Measurements from ENCODE around the gene LCE2D. TPM values are rescaled to one million over a fixed set of nuclear protein-coding genes. Genes with fewer than 3 reads are reported as not detected.
"Not testable (repeated sequence)": the region's sequence is repeated elsewhere in the genome, so short reads cannot be mapped to it uniquely, and the experiment has no call there.

The LCE2D gene
- total RNA-seq, 4 donors from 2014 or later = not detected

- no peak overlapping the region for H3K27ac ChIP-seq
- no peaks in the 10 kb centered on the region for H3K4me1 ChIP-seq
- TF ChIP-seq POLR2A (IDR thresholded peaks at IDR 0.05) = no peak
- no peak for TF ChIP-seq CTCF (IDR thresholded peaks at IDR 0.05 in 4 of 5, conservative IDR thresholded peaks at IDR 0.05 in 1 of 5)
- ATAC-seq (no peak), DNase-seq (no peak)
- intact Hi-C loops (cut with DNase I; ENCODE audit: low total_unique reads) (no loop called here), in situ Hi-C loops (cut with MboI; ENCODE audit: low sequenced_read_pairs in 4 of 4) (no loop called here)
- no peaks in the 10 kb centered on the region for H3K27me3 ChIP-seq
- H3K9me3 ChIP-seq = no peaks in the 10 kb centered on the region
- no peaks in the 10 kb centered on the region for H3K36me3 ChIP-seq
- no peak overlapping the region for H3K4me3 ChIP-seq
Measured at GRCh38 chr1:152681616-152682015, 18.4 kb downstream of the LCE2D start.

GRCh38 chr1:152683846-152684245 lies 20.7 kb downstream of the LCE2D start:
- Histone ChIP-seq H3K4me3 (no peak overlapping the region), H3K27me3 (no peaks in the 10 kb centered on the region), H3K36me3 (no peaks in the 10 kb centered on the region), H3K27ac (no peak overlapping the region), H3K4me1 (no peaks in the 10 kb centered on the region), H3K9me3 (no peaks in the 10 kb centered on the region)
- intact Hi-C loops (cut with DNase I; ENCODE audit: low total_unique reads) = no loop called here
- TF ChIP-seq POLR2A (IDR thresholded peaks at IDR 0.05) (no peak), CTCF (IDR thresholded peaks at IDR 0.05 in 4 of 5, conservative IDR thresholded peaks at IDR 0.05 in 1 of 5) (no peak)
- DNase-seq (no peak), ATAC-seq (no peak)
- in situ Hi-C loops (cut with MboI; ENCODE audit: low sequenced_read_pairs in 4 of 4) = no loop called here

GRCh38 chr1:152685823-152686222 lies 22.6 kb downstream of the LCE2D start, which contains the start of gene LCE2B:
TSS of gene LCE2B (plus strand) at chr1:152686123. CDS start at chr1:152686844, 721 bp downstream.
- intact Hi-C loops (cut with DNase I; ENCODE audit: low total_unique reads); H3K4me1 ChIP-seq; in situ Hi-C loops (cut with MboI; ENCODE audit: low sequenced_read_pairs in 4 of 4); ATAC-seq; H3K4me3 ChIP-seq; H3K36me3 ChIP-seq; H3K27ac ChIP-seq; H3K27me3 ChIP-seq; H3K9me3 ChIP-seq; DNase-seq: not testable (repeated sequence)

- H3K4me1 ChIP-seq = no peaks in the 10 kb centered on the region
- no peaks in the 10 kb centered on the region for H3K9me3 ChIP-seq
- TF ChIP-seq POLR2A (IDR thresholded peaks at IDR 0.05) = no peak
- no peak for TF ChIP-seq CTCF (IDR thresholded peaks at IDR 0.05 in 4 of 5, conservative IDR thresholded peaks at IDR 0.05 in 1 of 5)
- no peak within 1 kb of the TSS for H3K4me3 ChIP-seq
- H3K27ac ChIP-seq = no peak within 1 kb of the TSS
- ATAC-seq (no peak), DNase-seq (no peak)
- intact Hi-C loops (cut with DNase I; ENCODE audit: low total_unique reads) = no loop called here
- no peaks in the 10 kb centered on the region for H3K27me3 ChIP-seq
- in situ Hi-C loops (cut with MboI; ENCODE audit: low sequenced_read_pairs in 4 of 4) = no loop called here
- no peaks in the 10 kb centered on the region for H3K36me3 ChIP-seq
Measured at GRCh38 chr1:152697701-152698600, 34.8 kb downstream of the LCE2D start, which contains the start of gene LCE2A. TSS of gene LCE2A (plus strand) at chr1:152698345. CDS start at chr1:152698902, 557 bp downstream.

- no peak overlapping the region for H3K27ac ChIP-seq
- no peak for DNase-seq
- in situ Hi-C loops (cut with MboI; ENCODE audit: low sequenced_read_pairs in 4 of 4) (no loop called here), intact Hi-C loops (cut with DNase I; ENCODE audit: low total_unique reads) (no loop called here)
- H3K27me3 ChIP-seq = no peaks in the 10 kb centered on the region
- H3K4me3 ChIP-seq = no peak overlapping the region
- H3K4me1 ChIP-seq = no peaks in the 10 kb centered on the region
- H3K36me3 ChIP-seq = no peaks in the 10 kb centered on the region
- no peak for ATAC-seq
- H3K9me3 ChIP-seq = no peaks in the 10 kb centered on the region
- no peak for TF ChIP-seq CTCF (IDR thresholded peaks at IDR 0.05 in 4 of 5, conservative IDR thresholded peaks at IDR 0.05 in 1 of 5)
- TF ChIP-seq POLR2A (IDR thresholded peaks at IDR 0.05) = no peak
Measured at GRCh38 chr1:152699746-152700145, 36.6 kb downstream of the LCE2D start.
